Measurements from ENCODE around the gene NUTF2. TPM values are rescaled to one million over a fixed set of nuclear protein-coding genes. Genes with fewer than 3 reads are reported as not detected.

NUTF2 gene
- total and polyA plus RNA-seq, 10 of the 15 experiments (the other 5 are each of a cell fraction or from before 2014, with no cell fraction given) = 116 to 342 (median 202) TPM

GRCh38 chr16:67882374-67883145, 35.8 kb downstream of the NUTF2 start:
- Histone ChIP-seq H3K9ac (ENCODE audit: control insufficient read depth, insufficient read depth, low read length) (no peak overlapping the region), H3K4me2 (ENCODE audit: control insufficient read depth, insufficient read depth) (no peak overlapping the region), H3K4me3 (no peak overlapping the region), H2AFZ (ENCODE audit: control insufficient read depth, low read depth, low read length) (no peak overlapping the region), H3K36me3 (ENCODE audit: control insufficient read depth in 2 of 2, insufficient read depth in 2 of 2, low read length in 1 of 2) (peaks cover 17 to 58% of the 10 kb centered on the region in 2 experiments; a peak in 3 of 4 replicates), H3K9me3 (replicated peaks; ENCODE audit: control insufficient read depth, insufficient read depth, low read length) (no peaks in the 10 kb centered on the region), H4K20me1 (ENCODE audit: control insufficient read depth, insufficient read depth) (no peaks in the 10 kb centered on the region), H3K27me3 (replicated peaks in 1 of 2; ENCODE audit: control insufficient read depth in 2 of 2, insufficient read depth in 2 of 2, low read length in 1 of 2) (no peaks in the 10 kb centered on the region), H3K4me1 (ENCODE audit: control insufficient read depth, insufficient read depth, low read length) (no peaks in the 10 kb centered on the region), H3K27ac (ENCODE audit: control insufficient read depth, insufficient read depth) (no peak overlapping the region), H3K79me2 (ENCODE audit: control insufficient read depth, insufficient read depth, low read length) (no peaks in the 10 kb centered on the region)
- ChIA-PET POLR2A (interaction anchor here (0.6 to 1.0 kb wide), 2 partner anchors 237 to 313 kb away, joined by 3 read pairs; partner anchors contain the start of gene CARMIL2), CTCF (interaction anchor here (0.9 to 5.6 kb wide), 16 partner anchors 8 to 177 kb away, joined by 3 to 39 read pairs (median 6); partner anchors contain the start of genes EDC4, PSKH1 and PSMB10), RAD21 (ENCODE audit: unreplicated experiment) (interaction anchor here (1.1 to 3.2 kb wide), 3 partner anchors 35 to 158 kb away, joined by 3 to 14 read pairs (median 6); partner anchors contain the start of genes CENPT, NUTF2 and PSMB10), SMC1A (ENCODE audit: uncharacterized antibody, unreplicated experiment) (interaction anchor here (1.3 to 2.2 kb wide), 3 partner anchors 10 to 66 kb away, joined by 3 to 14 read pairs (median 3); partner anchors contain the start of gene PSKH1)
- in situ Hi-C loops (cut with MboI) (no loop called here), intact Hi-C loops (cut with micrococcal nuclease; ENCODE audit: unreplicated experiment) (loop anchor here (2.0 to 5.0 kb wide), 2 partner anchors 158 to 345 kb away; no protein-coding TSS in a partner anchor)
- FAIRE-seq = no peak
- no TSS peak for BruUV-seq (replicated peaks)
- ATAC-seq = no peak
- TF ChIP-seq ASH2L (IDR thresholded peaks at IDR 0.05; ENCODE audit: borderline replicate concordance, low read depth) (no peak), JUNB (IDR thresholded peaks at IDR 0.05) (no peak), SMAD5 (IDR thresholded peaks at IDR 0.05; ENCODE audit: low read depth) (no peak), CHD1 (IDR thresholded peaks at IDR 0.05; ENCODE audit: low read depth, low read length) (no peak)
- DNase-seq (ENCODE audit: low read depth, low spot score) = no peak
- WGBS (ENCODE audit: insufficient coverage, insufficient replicate concordance, low lambda C conversion rate, missing lambda C conversion rate) = 94% methylated on average over 18 of the region's 18 CpGs

Measured in GM12878 (cell line).